ENCODE measurements around the gene CSNK2A2. TPM values are rescaled to one million over a fixed set of nuclear protein-coding genes. Genes with fewer than 3 reads are reported as not detected.

Gene CSNK2A2
- 49.2 to 65.9 TPM (median 51.6 TPM) in 5 replicates for total RNA-seq (2022; extraction: Qiagen RNA extraction)

GRCh38 chr16:58198022-58198683 lies at the start of gene CSNK2A2:
CSNK2A2 (minus strand) TSS chr16:58198106; CDS start chr16:58197736, 370 bp downstream.

GRCh38 chr16:58129097-58129936 lies 68.6 kb downstream of the CSNK2A2 start, which contains the start of gene CFAP20:
CFAP20 (minus strand) TSS chr16:58129381; CDS start chr16:58129115, 266 bp downstream.

Other genes with a start within 250 kb of the CSNK2A2 start
- gene CNGB1, start 227.0 kb downstream of the CSNK2A2 start, total RNA-seq (2022; extraction: Qiagen RNA extraction) = 0.06 to 0.20 TPM (median 0.10 TPM) in 5 replicates
- 10.6 to 14.6 TPM (median 13.7 TPM) in 5 replicates for gene ZNF319, start 197.4 kb downstream of the CSNK2A2 start, total RNA-seq (2022; extraction: Qiagen RNA extraction)
- 71.4 to 86.5 TPM (median 77.8 TPM) in 5 replicates for gene USB1, start 196.7 kb downstream of the CSNK2A2 start, total RNA-seq (2022; extraction: Qiagen RNA extraction)
- gene MMP15, start 172.4 kb downstream of the CSNK2A2 start, total RNA-seq (2022; extraction: Qiagen RNA extraction) = 45.8 to 63.1 TPM (median 61.8 TPM) in 5 replicates
- 49.5 to 56.7 TPM (median 52.4 TPM) in 5 replicates for gene CFAP20, start 68.7 kb downstream of the CSNK2A2 start, total RNA-seq (2022; extraction: Qiagen RNA extraction)
- gene PRSS54, start 96.9 kb upstream of the CSNK2A2 start, total RNA-seq (2022; extraction: Qiagen RNA extraction) = not detected in 5 replicates
- 19.4 to 24.2 TPM (median 20.3 TPM) in 5 replicates for gene GINS3, start 194.4 kb upstream of the CSNK2A2 start, total RNA-seq (2022; extraction: Qiagen RNA extraction)

Measured in A549 treated with AZD2906 at 1 μM for 4 hours (cell line).